Measurements from ENCODE around the gene CLRN3. TPM values are rescaled to one million over a fixed set of nuclear protein-coding genes. Genes with fewer than 3 reads are reported as not detected.

Gene CLRN3
- total and polyA plus RNA-seq, 2 donors (not counting 1 experiment from before 2014, with no cell fraction given), result not detected

GRCh38 chr10:127869329-127869728 lies 23.4 kb downstream of the CLRN3 start:
- Histone ChIP-seq H3K27me3 (replicated peaks in 1 of 4; ENCODE audit: control extremely low read depth in 1 of 4, control insufficient read depth in 3 of 4, insufficient read depth in 4 of 4, low read length in 3 of 4) (peaks cover 0 to 8% (median 0%) of the 10 kb centered on the region in 4 experiments), H3K4me3 (ENCODE audit: control extremely low read depth in 1 of 5, extremely low read depth in 1 of 5, insufficient read depth in 1 of 5, low read depth in 2 of 5, low read length in 4 of 5) (no peak overlapping the region), H3K9ac (ENCODE audit: low read length) (no peak overlapping the region), H3K36me3 (replicated peaks in 1 of 2; ENCODE audit: control extremely low read depth in 1 of 2, control insufficient read depth in 1 of 2, extremely low read depth in 1 of 2, insufficient read depth in 2 of 2, low read length in 1 of 2) (no peaks in the 10 kb centered on the region), H3K4me2 (replicated peaks; ENCODE audit: low read depth, low read length, poor library complexity, severe bottlenecking) (no peak overlapping the region), H3K27ac (ENCODE audit: low read length in 2 of 2) (no peak overlapping the region), H3K4me1 (ENCODE audit: control insufficient read depth in 2 of 2, insufficient read depth in 2 of 2, low read length in 2 of 2) (no peaks in the 10 kb centered on the region), H4K20me1 (ENCODE audit: control insufficient read depth, insufficient read depth, low read length, poor library complexity, severe bottlenecking) (no peaks in the 10 kb centered on the region), H3K79me2 (ENCODE audit: control insufficient read depth, insufficient read depth, low read length) (no peaks in the 10 kb centered on the region), H3K9me3 (ENCODE audit: control extremely low read depth in 1 of 3, control insufficient read depth in 2 of 3, insufficient read depth in 1 of 3, low read length in 2 of 3) (peaks cover 0 to 10% (median 3%) of the 10 kb centered on the region in 3 donors), H2AFZ (ENCODE audit: insufficient read depth, low read depth, low read length, poor library complexity, severe bottlenecking) (no peak overlapping the region)
- ATAC-seq (ENCODE audit: low read depth) (no peak), DNase-seq (no peak)
- ChIA-PET POLR2A (no interaction called here), CTCF (no interaction called here)
- intact Hi-C loops (cut with micrococcal nuclease), result no loop called here
- Mint-ChIP-seq H3K9me3 (ENCODE audit: insufficient read depth) (peaks cover 7% of the 10 kb centered on the region), H3K4me1 (no peaks in the 10 kb centered on the region), H3K27ac (no peak overlapping the region), H3K27me3 (peaks cover 26% of the 10 kb centered on the region), H3K4me3 (no peak overlapping the region)
- TF ChIP-seq, protein P1, sequence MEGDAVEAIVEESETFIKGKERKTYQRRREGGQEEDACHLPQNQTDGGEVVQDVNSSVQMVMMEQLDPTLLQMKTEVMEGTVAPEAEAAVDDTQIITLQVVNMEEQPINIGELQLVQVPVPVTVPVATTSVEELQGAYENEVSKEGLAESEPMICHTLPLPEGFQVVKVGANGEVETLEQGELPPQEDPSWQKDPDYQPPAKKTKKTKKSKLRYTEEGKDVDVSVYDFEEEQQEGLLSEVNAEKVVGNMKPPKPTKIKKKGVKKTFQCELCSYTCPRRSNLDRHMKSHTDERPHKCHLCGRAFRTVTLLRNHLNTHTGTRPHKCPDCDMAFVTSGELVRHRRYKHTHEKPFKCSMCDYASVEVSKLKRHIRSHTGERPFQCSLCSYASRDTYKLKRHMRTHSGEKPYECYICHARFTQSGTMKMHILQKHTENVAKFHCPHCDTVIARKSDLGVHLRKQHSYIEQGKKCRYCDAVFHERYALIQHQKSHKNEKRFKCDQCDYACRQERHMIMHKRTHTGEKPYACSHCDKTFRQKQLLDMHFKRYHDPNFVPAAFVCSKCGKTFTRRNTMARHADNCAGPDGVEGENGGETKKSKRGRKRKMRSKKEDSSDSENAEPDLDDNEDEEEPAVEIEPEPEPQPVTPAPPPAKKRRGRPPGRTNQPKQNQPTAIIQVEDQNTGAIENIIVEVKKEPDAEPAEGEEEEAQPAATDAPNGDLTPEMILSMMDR (IDR thresholded peaks at IDR 0.05), result no peak
- TF ChIP-seq EZH2 (IDR thresholded peaks at IDR 0.05; ENCODE audit: borderline replicate concordance, insufficient read depth, low read depth, low read length, poor library complexity, severe bottlenecking), result no peak

DNA sequence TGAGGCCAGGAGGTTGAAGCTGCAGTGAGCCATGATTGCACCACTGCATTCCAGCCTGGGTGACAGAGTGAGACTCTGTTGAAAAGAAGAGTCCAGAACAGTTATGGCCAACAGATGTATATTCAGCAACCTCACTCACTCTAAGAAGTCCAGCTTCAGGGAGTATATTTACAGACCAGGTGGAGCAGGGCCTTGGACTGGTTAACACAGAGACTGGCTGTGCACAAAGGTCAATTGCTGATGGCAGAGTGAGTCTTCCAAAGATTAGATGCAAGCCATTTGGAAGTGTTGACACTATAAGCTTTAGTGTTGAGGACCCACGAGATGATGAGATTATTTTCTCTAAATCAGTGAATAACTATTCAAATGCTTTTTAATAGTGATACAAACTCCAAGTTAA lies 24.9 kb downstream of the CLRN3 start:
- POLR2A ChIA-PET, result no interaction called here
- Histone ChIP-seq H3K4me2 (replicated peaks; ENCODE audit: low read depth, low read length, poor library complexity, severe bottlenecking) (no peak overlapping the region), H3K79me2 (ENCODE audit: control insufficient read depth, insufficient read depth, low read length) (no peaks in the 10 kb centered on the region), H3K27ac (ENCODE audit: low read length in 2 of 2) (no peak overlapping the region), H2AFZ (ENCODE audit: insufficient read depth, low read depth, low read length, poor library complexity, severe bottlenecking) (no peak overlapping the region), H3K36me3 (replicated peaks in 1 of 2; ENCODE audit: control extremely low read depth in 1 of 2, control insufficient read depth in 1 of 2, extremely low read depth in 1 of 2, insufficient read depth in 2 of 2, low read length in 1 of 2) (no peaks in the 10 kb centered on the region), H3K27me3 (replicated peaks in 1 of 4; ENCODE audit: control extremely low read depth in 1 of 4, control insufficient read depth in 3 of 4, insufficient read depth in 4 of 4, low read length in 3 of 4) (peaks cover 0 to 8% (median 0%) of the 10 kb centered on the region in 4 experiments), H3K4me3 (ENCODE audit: control extremely low read depth in 1 of 5, extremely low read depth in 1 of 5, insufficient read depth in 1 of 5, low read depth in 2 of 5, low read length in 4 of 5) (no peak overlapping the region), H4K20me1 (ENCODE audit: control insufficient read depth, insufficient read depth, low read length, poor library complexity, severe bottlenecking) (no peaks in the 10 kb centered on the region), H3K9ac (ENCODE audit: low read length) (no peak overlapping the region), H3K9me3 (ENCODE audit: control extremely low read depth in 1 of 3, control insufficient read depth in 2 of 3, insufficient read depth in 1 of 3, low read length in 2 of 3) (peaks cover 0 to 16% (median 13%) of the 10 kb centered on the region in 3 donors), H3K4me1 (ENCODE audit: control insufficient read depth in 2 of 2, insufficient read depth in 2 of 2, low read length in 2 of 2) (no peaks in the 10 kb centered on the region)
- DNase-seq (no peak), ATAC-seq (ENCODE audit: low read depth) (no peak)
- intact Hi-C loops (cut with micrococcal nuclease), result no loop called here
- no peaks in the 10 kb centered on the region for H3K4me1 Mint-ChIP-seq
- peaks cover 26% of the 10 kb centered on the region for H3K27me3 Mint-ChIP-seq
- H3K4me3 Mint-ChIP-seq, result no peak overlapping the region
- WGBS (ENCODE audit: insufficient coverage), result no CpG with 5 or more reads among the region's 1 CpG
- no peak overlapping the region for H3K27ac Mint-ChIP-seq
- no peak for TF ChIP-seq EZH2 (IDR thresholded peaks at IDR 0.05; ENCODE audit: borderline replicate concordance, insufficient read depth, low read depth, low read length, poor library complexity, severe bottlenecking)
- CTCF ChIA-PET, result no interaction called here
- peaks cover 8% of the 10 kb centered on the region for H3K9me3 Mint-ChIP-seq (ENCODE audit: insufficient read depth)

Data from B cell (primary cell).